ENCODE measurements around the gene CENPS.
A peak's percentile ranks its signal among the peaks of the same experiment; 100 is the strongest.
"Not testable (repeated sequence)": the region's sequence is repeated elsewhere in the genome, so short reads cannot be mapped to it uniquely, and the experiment has no call there.

The CENPS gene

GRCh38 chr1:10456048-10456447 lies 25.8 kb downstream of the CENPS start:
- no peak for DNase-seq

GRCh38 chr1:10456661-10457060 lies 26.4 kb downstream of the CENPS start:
- DNase-seq = no peak

- DNase-seq = not testable (repeated sequence)
Measured at GRCh38 chr1:10457462-10457861, 27.2 kb downstream of the CENPS start.

GRCh38 chr1:10457875-10458274 lies 27.6 kb downstream of the CENPS start:
- DNase-seq = no peak

DNA sequence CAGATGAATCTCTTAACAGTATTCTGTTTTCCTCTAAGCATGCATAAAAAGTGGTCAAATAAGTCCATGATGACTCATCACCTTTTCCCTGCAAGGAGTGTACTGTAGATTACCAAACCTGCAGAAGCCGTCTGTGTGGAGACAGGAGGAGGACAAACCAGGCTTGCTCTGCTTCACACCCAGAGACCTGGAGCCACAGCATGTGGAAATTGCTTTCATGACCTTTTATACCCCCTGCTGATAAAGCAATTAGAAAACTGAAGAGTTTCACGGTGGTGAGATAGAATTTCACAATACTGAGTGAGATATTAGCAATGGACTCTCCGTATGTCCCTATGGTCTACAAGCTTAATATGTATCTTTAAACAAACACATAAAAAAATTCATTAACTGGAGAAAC lies 29.0 kb downstream of the CENPS start:
- DNase-seq = no peak

- DNase-seq = no peak
Measured at GRCh38 chr1:10467078-10467477, 36.8 kb downstream of the CENPS start.

GRCh38 chr1:10470043-10470442 lies 39.8 kb downstream of the CENPS start:
- no peak for DNase-seq

DNA sequence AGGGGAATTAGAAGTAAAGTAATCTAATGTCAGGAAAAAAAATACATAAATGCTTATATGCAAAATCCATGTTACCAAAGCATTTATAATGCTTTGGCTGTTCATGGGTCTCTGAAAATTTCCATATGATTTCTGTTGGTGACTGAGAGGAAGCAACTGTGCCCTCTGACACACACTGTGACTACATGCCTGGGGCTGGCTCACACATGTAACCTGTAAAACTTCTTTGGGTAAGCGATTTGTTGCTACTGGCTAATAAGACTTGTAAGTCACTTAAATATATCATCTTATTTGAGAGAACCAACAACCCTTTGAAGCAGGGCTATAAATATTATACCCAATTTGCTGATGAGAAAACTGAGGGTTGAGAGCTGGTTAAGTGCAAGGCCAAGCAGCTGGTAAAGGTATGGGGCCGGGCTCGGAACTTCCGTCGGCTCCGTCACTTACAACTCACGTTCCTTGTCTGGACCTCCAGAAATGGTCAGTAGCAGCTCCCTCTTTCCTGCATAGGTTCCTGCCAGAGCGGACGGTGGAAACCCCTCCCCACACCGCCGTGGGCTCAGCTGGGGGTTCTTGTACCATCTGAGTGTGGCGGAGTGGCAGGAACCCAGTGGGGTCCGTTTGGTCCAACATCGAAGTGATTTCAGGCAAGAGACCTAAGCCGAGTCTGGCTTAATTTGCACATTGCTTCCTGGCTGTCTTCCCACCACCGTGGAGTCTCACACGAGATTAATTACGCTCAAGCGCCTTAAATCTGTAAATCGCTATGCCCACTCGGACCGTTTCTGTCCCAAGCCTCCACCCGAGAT lies 41.4 kb downstream of the CENPS start:
- no peak for DNase-seq

DNA sequence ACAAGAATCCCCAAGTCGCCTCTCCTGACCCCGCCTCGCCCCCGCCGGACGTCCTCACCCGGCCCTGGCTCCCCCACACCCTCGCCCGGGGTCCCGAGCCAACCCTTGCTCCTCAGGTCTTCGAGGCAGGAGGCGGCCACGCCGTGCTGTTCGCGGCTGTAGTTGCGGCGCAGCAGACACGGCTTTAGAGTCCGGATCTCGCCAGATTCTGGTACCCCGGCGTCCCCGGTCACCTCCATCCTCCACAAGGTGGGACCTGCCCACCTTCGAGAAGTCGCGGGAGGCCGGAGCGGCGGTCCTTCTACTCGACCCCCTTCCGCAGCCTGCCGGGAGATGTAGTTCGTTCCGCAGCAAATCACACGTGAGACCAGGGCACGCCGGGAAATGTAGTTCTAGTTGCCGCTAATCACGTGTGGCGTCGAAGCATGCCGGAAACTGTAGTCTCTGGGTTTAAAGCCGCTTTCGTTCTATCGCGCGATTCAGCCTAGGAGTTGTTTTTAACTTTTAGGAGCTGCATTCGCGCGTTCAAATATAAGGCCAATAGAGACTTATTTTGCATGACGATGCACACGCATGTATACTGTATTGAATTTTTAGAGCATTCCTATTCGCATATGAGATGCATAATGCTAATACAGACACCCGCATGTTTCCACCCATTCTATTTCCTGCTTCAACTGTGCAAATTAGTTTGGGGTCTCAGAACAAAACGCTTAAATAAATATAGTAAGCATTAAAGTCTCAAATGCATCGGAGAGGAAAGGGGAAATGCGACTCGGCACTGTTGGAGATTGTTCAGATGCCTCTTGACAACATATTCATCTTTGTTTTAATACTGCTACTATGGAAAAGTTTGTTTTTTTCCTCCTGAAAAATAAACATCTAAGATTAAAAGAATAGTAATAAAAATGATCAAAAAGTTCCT lies 42.2 kb downstream of the CENPS start, which contains the start of gene DFFA:
Gene DFFA, minus strand, starts transcription at position 310 of the 925 bp plus-strand sequence. Its CDS starts 71 bp downstream, at position 239.
- DNase-seq = peak; percentile 95

DNA sequence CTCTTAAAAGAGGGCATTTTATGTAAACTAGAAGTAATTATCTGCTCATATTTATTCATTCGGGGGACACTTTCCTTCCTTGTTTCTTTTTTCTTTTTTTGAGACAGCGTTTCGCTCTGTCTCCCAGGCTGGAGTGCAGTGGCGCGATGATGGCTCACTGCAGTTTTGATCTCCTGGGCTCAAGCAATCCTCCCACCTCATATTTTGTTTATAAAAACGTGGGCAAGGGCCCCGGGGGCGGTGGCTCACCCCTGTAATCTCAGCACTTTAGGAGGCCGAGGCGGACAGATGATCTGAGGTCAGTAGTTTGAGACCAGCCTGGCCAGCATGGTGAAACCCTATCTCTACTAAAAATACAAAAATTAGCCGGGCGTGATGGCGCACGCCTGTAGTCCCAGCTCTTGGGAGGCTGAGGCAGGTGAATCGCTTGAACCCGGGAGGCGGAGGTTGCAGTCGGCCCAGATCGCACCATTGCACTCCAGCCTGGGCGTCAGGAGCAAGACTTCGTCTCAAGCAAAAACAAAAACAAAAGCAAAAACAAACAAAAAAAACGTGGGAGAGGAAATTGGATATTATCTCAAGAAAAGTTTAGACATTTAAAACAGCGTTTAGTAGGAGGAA lies 43.0 kb downstream of the CENPS start:
- DNase-seq = no peak

GRCh38 chr1:10474309-10474612 lies 44.0 kb downstream of the CENPS start:
- DNase-seq = not testable (repeated sequence)

DNA sequence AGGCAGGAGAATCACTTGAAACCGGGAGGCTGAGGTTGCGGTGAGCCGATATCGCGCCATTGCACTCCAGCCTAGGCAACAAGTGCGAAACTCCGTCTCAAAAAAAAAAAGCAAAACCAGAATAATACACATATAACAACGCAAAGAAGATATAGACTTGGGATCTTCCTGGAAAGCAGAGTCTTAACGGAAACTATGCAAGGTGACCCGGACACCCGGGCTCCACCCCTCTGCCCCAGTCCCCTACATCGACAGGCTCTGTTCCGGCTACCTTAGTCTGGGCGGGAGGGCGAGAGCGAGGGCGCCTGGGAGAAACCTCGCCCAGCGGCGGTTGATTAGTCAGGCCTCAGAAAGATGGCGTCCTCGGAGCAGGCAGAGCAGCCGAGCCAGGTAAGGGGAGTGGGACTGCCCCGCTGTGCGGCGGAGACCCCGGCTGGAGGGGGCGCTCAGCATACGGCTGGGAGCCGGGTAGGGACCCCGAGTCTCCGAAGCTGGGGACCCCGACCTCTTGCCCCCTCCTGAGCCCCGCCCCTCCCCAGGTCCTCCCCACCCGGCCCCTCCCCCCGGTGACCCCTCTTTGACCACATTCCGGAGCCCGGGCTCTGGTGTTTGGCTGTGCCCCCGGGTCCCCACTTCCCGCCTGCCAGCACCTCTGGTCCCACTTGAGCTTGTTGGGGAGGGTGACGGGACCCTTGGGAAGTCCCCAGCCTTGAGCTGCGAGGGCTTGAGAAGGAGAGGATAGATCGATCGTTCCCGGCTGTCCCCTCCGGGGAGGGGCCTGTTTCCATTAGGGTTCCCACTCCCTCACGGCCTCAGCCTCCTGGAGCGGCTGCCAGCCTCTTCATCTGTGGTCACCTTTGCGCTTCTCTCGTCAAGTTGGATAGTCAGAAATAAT lies 44.6 kb downstream of the CENPS start, which contains the start of gene PEX14:
Gene PEX14, plus strand, starts transcription at position 338 of the 895 bp plus-strand sequence. Its CDS starts 17 bp downstream, at position 355.
- DNase-seq = peak; percentile 78

DNA sequence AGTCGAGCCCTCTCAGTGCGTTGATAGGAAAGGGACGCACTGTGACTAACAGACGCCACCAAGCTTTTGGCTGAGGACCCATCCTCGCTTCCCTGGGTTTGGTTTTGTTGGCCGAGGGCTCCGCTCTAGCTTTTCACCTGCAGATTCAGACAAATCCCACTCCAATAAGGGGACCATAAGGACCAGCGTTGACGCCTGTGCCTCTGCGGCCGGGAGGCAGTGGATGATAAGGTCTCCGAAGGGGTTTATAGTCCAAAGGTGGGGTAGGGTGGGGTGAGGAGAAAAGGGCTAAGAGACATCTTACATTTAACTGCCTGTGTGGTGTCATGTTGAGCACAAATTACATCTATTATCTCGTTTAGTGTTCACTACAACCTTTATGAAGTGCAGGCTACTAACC lies 45.3 kb downstream of the CENPS start:
- no peak for DNase-seq

DNA sequence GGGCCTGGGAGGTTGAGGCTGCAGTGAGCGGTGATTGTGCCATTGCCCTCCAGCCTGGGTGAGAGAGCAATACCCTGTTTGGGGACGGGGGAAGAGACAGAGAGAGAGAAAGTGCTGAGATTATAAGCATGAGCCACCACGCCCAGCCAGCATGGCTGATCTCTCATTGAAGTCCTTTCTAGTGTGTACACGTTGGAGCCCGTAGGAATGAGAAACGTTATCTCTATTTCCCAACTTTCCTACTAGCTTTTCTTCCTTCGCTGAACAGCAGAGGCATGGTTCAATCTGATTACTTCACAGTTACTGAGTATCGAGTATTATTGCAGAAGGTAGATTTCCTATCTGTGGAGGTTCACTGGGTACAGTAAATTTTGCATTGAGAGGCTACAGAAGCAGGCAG lies 49.1 kb downstream of the CENPS start:
- DNase-seq = no peak

- DNase-seq = no peak
Measured at GRCh38 chr1:10480614-10481013, 50.4 kb downstream of the CENPS start.

DNA sequence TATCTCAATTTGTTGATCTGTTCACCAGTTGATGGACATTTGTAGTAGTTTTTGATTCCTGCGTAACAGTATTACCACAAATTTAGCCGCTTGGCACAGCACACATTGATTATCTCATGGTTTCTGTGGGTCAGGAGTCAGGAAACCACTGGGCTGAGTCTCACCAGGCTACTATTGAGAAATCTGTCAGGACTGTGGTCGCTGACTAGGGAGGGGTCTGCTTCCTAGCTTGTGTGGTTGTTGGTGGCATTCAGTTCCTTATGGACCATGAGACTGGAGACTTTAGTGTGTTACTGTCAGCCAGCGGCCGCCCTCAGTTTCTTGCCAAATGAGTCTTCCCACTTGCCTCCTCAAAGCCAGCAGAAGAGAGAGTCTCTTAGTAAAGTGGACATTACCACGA lies 54.3 kb downstream of the CENPS start:
- DNase-seq = no peak

GRCh38 chr1:10489291-10490055 lies 59.2 kb downstream of the CENPS start:
- DNase-seq = no peak

- no peak for DNase-seq
Measured at GRCh38 chr1:10490286-10490970, 60.2 kb downstream of the CENPS start.

Measured in GF-D8 (cell line).